HG03025 (cell line): ENCODE results near the gene KRT3.

Source experiments
- ATAC-seq: cut with Tn5 transposase; IDR thresholded peaks from one replicate; pipeline ENCODE4 v1.9.1; 2021; ENCODE audit warnings: mild to moderate bottlenecking, moderate library complexity; ENCODE audit not compliant: unreplicated experiment, low FRiP score

The KRT3 gene

GRCh38 chr12:52787324-52788191 is 8.4 kb downstream of the KRT3 start:
- no peak for ATAC-seq

GRCh38 chr12:52784909-52785308 is 11.0 kb downstream of the KRT3 start:
- no peak for ATAC-seq

DNA sequence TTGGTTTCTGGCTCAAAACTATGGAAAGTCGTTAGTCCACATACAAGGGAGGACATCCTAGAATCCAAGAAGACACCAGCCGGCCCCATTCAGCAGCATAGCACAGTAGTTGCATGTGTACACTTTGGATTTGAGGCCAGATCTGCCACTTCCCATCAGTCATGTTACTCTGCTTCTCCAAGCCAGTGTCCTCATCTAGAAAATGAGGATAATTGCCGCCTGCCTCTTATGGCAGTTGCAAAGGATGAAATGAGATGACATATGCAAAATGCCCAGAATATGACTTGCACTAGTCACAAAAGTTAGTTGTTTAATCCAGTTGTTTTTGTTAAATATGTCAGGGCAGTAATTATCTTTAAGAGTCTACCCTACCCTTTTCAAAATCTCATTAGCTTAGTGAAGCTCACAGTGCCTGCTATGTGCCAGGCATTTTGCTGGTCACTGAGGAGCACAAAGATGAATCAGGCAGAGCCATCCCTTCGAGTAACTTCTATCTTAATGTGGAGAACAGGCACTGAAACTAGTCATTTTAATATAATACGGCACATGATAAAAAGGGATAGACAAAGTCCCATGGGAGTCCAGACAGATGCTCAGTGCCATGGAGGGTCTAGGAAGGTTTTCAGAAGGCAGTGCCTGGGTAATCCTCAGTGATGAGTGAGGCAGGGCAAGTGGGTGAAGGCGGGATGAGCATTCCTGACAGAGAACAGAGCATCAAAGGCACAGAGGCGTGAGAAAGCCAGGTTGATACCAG is 12.2 kb downstream of the KRT3 start:
- no peak for ATAC-seq

DNA sequence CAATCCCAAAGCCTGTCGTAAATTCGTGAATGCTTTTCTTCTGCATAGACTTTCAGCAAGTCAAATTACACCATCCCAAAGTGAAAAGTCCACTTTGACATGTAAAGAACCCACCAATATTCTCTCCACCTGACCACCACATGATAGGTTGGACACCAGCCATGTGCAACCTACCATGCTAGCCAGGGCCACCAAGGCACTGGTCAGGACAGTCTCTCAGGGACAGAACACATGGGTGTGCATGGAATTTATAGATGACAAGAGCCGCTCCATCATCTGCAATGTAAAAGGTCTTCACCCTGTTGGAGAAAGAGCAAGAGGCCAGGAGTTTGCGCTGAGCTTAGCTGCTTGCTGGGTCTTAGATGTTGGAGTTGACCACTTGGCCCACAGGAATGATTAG is 13.4 kb downstream of the KRT3 start:
- ATAC-seq: no peak

GRCh38 chr12:52781399-52782082 is 14.4 kb downstream of the KRT3 start:
- no peak for ATAC-seq

GRCh38 chr12:52779914-52780313 is 16.0 kb downstream of the KRT3 start:
- ATAC-seq: no peak

DNA sequence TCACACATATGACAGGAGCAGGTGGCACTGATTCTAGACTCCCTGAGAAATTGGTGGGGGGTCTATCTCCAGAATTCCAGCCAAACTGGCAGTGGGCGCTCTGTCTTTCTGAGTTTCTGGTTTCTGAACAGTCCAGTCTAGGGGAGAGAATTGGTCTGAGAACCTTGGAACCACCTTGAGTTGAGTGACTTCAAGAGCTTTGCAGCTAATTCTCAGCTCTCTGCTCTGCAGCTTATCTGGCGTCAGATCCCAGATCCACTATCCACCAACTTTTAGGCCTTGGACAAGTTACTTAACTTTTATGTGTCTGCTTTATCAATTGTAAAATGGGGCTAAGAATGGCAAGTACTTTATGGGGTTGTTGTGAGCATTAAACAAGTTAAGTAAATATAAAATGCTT is 17.1 kb downstream of the KRT3 start:
- ATAC-seq: no peak

DNA sequence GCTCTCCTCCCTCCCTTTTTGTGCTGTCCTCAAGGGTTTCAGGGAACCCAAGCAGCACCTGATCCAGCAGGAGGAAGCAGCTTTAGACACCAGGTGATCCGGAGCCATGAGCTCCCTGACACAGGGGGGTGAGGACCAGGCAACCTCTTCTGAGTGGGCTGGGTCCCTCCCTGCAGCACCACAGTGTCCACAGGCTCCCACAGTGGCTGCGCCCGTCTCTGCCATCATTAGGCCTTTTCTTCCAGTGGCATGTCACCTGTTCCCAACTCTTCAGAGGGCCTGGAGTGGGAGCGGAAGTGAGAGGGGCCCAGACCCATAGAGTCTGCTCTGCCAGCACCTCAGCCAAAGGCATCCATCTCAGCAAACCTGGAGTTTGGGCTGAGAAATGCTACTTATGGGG is 18.4 kb downstream of the KRT3 start:
- no peak for ATAC-seq

DNA sequence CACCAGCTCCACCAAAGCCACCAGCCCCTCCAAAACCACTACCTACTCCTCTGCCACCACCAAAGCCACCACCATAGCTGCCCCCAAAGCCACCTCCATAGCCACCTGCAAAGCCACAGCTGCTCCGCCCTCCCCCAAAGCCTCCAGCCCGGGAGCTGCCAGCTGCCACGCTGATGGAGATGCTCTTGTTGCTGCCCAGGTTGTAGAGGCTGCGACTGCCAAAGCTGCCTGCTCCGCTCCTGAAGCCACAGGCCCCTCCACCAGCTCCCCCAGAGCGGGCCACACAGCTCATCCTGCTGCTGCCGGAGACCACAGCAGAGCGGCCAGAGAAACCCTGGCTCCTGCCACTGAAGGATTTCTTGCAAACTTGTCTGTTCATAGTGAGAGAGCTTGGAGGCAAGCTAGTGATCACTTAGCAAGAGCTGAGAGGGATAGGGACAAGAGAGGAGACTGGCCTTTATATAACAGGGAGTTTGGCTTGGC is 19.0 kb downstream of the KRT3 start, which contains the start of gene KRT76:
KRT76 (minus strand) TSS at position 433 of the 483 bp plus-strand sequence; CDS start at position 379, 54 bp downstream.
- ATAC-seq: no peak

DNA sequence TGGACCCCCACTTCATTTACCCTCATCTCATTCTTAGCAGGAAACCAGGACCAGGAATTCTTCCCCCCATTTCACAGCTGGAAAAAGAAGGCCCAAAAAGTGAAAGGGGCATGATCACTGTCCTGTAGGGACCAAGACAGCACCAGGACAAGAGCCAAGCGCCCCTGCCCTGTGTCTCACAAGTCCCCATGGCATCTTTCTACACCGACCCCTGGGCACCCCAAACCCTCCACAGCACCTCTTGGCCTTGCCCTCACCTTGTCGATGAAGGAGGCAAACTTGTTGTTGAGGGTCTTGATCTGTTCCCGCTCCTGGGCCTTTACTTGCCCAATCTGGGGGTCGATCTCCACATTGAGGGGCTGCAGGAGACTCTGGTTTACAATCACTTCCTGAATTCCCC is 19.5 kb downstream of the KRT3 start:
- ATAC-seq: no peak

DNA sequence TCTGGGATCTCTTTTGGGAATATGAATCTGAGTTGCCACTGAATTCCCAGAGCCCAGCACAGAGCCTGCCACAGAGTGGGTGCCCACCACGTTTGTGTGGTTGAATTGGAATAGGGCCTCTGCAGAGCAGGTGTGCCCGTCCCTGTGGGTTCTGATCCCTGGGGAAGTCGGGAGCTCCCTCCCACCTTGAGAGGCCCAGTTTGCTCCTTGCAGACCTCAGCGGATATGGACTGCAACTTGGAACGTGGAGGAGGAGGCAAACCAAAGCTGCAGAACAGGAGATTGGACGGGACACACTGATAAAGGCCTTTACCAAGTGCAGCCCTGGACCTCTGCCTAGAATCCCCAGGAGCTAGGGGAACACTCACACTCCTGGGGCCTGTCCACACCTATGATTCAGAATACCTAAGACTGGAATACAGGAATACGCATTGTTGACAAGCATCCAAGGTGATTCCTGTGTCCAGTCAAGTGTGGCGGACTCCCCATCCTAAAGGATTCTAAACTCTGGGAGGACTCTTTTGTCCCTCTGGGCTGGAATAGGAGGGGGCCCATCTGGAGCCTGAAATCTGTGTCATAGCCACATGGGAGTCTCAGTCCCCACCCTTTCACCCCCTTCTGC is 21.2 kb downstream of the KRT3 start:
- no peak for ATAC-seq

DNA sequence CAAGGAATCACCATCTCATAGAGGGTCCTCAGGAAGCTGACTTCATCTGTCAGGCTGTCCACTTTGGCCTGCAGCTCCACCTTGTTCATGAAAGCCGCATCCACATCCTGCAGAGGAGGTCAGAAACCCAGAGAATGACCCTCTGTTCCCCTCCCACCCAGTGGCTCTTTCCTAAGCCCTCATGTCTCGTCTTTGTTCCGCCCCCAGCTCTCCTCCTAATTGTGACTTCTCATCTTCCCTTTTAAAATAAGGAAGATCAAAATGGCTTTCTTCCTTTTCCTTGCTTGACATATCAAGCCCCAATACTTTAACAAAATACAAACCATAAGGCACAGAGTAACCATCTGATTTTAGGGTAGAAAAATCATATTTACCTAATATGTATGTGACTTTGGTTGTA is 23.1 kb downstream of the KRT3 start:
- ATAC-seq: no peak

DNA sequence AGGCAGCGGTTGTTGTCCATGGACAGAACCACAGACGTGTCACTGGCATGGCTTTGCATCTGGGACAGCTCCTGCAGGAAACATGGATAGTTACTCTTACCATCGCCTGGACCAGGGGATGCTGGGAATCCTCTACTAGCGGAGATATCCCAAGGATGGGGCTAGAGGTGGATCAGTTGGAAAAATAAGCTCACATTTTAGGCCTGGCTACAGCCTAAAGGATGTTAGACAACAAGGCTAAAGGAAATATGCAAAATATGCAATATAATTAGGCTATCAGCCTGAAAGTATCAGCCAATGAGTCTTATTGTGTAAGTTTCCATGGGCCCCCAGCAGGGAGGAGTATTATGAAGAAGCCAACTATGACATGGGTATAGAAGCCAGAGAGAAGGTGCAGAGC is 23.7 kb downstream of the KRT3 start:
- no peak for ATAC-seq

- ATAC-seq: no peak
These were observed 24.4 kb downstream of the KRT3 start for GRCh38 chr12:52771505-52771904.

- no peak for ATAC-seq
These were observed 24.8 kb downstream of the KRT3 start for GRCh38 chr12:52771088-52771487.

- no peak for ATAC-seq
These were observed 26.0 kb downstream of the KRT3 start for GRCh38 chr12:52769946-52770345.

DNA sequence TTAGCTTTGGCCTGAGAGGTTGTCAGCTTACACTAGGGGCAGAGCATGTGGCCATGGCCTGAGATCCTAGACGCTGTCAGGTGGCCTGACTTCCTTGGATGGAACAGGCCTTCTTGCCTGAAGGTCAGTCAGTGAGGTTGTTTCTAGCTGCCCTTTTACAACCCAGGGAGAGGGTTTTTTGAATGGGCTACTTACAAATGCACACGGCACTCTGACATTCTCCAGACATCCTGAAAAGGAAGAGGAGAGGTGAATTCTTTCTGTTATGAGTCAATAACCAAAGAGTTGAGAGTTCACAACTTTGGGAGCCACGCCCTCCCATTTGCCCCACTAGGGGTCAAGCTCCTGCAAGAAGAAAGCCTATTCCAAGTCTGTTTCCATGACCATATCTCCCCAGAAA is 26.6 kb downstream of the KRT3 start:
- no peak for ATAC-seq

DNA sequence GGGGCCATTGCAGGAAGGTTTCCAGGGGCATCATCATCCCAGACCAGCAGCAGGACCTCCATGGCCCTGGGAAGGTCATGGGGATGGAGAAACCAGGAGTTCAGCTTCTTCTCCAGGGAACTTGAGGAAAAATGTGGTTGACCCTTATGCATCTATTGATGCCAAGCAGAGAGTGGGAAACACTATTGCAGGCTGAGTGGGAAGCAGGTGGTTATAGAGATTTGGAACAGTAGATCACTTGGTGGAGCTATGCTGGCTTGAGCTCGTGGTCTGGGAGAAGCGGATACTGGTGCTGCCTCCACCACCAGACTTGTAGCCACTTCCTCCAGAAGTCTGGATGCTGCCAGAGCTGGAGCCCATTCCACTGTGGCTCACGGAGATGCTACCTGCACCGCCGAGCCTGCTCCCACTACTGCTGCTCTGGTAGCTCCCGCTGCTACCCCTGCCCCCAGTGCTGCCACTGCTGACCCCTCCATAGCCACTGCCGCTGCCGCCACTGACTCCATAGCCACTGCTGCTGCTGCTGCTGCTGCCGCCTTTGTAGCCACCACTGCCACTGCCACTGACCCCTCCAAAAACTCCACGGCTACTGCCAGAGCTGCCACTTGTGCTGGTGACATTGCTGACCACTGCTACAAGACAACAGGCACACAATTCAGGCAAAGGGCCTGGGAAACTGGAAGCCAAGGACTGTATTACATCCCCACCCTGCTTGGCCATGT is 27.3 kb downstream of the KRT3 start:
- ATAC-seq: no peak

- no peak for ATAC-seq
These were observed 28.5 kb downstream of the KRT3 start for GRCh38 chr12:52767427-52767826.

DNA sequence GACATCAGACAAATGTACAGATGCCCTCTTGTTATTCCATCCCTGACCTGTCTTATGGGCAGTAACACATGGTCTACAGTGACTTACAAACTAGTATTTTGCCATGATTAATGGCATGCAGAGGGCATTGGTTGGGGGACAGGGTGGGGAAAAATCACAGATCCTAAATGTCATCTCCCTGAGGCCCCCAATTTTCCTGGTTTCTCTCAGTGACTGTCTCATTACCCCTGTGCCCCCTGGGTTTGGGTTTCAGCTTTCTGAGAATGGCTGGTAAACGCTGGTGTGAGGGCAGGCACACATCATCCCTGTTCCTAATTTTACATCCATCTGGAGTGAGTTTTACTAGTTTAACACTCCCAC is 28.9 kb downstream of the KRT3 start:
- no peak for ATAC-seq
